GM12872 (cell line): ENCODE data around the gene EXOC8.

Experiments
- TF ChIP-seq, protein P1 (sequence below): IDR thresholded peaks from 3 replicates; pipeline ENCODE4 v1.5.1; 2011; ENCODE audit warnings: low read depth, mild to moderate bottlenecking, low read length, moderate library complexity; ENCODE audit not compliant: insufficient read depth

Gene EXOC8

DNA sequence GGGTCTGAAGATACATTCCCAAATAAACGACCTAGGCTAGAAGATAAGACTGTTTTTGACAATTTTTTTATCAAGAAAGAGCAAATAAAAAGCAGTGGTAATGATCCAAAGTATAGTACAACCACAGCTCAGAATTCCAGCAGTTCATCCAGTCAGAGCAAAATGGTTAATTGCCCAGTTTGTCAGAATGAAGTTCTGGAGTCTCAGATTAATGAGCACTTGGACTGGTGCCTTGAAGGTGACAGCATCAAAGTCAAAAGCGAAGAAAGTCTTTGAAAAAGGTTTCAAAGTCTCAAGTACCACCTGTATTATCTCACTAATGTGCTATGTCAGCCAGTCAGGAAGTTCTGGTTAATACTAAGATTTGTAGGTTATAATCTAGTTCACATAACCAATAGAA lies 15.4 kb upstream of the EXOC8 start:
- TF ChIP-seq, protein P1, sequence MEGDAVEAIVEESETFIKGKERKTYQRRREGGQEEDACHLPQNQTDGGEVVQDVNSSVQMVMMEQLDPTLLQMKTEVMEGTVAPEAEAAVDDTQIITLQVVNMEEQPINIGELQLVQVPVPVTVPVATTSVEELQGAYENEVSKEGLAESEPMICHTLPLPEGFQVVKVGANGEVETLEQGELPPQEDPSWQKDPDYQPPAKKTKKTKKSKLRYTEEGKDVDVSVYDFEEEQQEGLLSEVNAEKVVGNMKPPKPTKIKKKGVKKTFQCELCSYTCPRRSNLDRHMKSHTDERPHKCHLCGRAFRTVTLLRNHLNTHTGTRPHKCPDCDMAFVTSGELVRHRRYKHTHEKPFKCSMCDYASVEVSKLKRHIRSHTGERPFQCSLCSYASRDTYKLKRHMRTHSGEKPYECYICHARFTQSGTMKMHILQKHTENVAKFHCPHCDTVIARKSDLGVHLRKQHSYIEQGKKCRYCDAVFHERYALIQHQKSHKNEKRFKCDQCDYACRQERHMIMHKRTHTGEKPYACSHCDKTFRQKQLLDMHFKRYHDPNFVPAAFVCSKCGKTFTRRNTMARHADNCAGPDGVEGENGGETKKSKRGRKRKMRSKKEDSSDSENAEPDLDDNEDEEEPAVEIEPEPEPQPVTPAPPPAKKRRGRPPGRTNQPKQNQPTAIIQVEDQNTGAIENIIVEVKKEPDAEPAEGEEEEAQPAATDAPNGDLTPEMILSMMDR = no peak

DNA sequence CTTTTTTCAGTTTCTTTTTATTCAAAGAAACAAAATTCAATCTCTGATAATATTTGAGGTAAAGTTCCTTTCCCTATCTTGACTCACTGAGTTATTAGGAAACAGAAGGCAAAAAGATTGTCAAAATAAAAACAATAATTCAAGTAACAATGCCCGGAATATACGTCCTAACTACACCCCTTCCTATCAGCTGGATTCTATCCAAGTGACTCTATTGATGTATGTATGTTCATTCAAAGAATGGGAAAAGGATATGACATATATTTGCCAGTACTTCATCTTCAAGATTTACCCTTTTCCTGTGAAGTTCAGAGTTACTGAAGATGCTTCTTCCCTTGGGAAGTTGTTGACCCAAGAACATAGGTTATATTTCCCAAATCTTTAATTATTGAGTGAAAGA lies 14.2 kb upstream of the EXOC8 start:
- TF ChIP-seq, protein P1 = no peak

DNA sequence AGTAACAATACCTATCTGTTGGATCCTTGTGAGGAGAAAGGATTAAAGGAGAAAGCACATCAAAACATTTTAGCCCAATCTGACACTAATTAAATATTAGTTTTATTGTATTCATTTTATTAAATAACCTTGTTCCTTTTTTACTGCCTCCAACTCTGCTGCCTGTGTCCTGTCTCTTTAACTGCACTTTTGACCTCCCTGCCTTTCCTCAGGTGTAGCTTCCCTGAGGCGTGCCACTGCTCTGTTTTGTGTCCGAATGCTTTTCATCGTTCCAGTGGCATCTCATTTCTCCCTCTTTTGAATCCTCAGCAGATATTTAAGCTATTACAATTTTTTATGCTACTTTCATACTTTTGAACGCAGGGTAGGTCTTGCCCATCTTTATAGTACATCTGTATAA lies 10.8 kb upstream of the EXOC8 start:
- TF ChIP-seq, protein P1 = no peak

DNA sequence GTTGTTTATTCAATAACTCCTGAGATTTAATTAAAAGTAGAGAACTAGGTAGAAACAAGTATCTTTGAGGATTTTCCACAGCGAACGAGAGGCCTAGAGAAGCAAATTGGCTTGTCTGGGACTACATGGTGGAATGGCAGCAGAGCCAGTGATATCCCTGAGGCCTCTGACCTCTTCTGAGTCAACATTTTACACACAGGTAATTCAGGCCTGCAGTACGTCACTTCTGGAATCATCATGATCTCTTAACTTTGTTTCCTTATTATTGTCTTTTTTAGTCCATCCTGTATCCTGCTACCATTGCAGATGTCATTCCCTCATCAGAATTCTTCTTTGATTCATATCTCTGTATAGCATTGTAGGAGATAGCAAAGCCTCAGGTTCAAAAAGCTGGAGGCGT lies 10.3 kb upstream of the EXOC8 start:
- TF ChIP-seq, protein P1 = no peak

DNA sequence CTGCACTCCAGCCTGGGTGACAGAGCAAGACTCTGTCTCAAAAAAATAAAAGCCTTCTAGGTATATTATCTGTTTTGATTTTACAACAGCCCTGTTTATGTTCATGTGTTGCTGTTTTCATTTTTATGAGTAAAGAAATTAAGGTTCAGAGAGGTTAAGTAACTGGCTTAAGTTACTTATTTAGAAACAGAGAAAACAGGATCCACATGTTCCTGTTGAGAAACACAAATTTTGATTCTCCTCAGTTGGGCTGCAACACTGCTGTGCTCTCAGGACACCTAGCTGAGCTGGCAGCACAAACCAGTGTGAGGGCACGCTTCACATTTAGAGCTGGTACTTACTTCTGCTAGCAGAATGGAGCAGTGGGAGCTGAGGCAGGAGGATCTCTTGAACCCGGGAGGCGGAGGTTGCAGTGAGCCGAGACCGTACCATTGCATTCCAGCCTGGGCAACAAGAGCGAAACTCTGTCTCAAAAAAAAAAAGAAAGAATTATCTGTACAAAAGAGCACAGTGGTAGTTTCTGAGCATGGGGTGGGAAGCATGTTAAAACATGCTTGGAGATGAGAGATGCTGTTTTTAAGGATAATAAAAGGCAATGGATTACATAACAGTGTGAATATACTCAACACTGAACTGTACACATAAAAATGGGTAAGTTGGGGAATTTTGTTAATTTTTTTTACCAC lies 2.8 kb upstream of the EXOC8 start:
- TF ChIP-seq, protein P1 = no peak

DNA sequence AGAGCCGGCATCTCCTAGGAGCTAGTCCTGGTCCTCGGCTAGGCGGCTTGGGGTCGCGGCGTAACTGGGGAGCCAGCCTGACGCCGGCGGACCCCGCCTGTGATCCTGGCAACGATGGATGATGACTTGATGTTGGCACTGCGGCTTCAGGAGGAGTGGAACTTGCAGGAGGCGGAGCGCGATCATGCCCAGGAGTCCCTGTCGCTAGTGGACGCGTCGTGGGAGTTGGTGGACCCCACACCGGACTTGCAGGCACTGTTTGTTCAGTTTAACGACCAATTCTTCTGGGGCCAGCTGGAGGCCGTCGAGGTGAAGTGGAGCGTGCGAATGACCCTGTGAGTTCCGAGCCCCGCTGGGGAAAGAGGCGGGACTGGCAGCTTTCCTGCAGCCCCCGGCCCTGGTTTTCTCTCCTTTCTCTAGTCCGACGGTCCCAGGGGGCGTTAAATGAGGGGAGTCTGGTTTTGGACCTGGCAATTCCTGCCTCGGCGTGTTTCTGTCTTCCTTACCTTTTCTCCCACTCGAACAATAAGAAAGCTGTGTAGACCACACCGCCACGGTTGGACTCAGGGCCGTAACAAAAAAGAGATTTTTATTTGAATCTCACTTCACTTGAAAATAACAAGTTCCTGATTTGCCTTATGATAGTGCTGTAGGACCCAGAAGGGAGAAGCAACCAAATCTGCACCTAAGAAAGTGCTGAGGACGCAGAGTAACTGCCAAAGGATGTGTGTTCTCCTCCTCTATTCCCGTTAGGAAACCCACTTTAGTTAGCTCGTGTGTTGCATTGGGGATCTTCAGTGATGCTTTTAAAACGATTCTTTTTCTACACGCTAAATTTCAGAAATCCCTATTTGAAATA lies 847 bp upstream of the EXOC8 start, which contains the start of gene SPRTN:
Gene SPRTN (plus strand): TSS at position 24 of the 859 bp plus-strand sequence. CDS start 91 bp downstream, at position 115.
- TF ChIP-seq, protein P1 = no peak

DNA sequence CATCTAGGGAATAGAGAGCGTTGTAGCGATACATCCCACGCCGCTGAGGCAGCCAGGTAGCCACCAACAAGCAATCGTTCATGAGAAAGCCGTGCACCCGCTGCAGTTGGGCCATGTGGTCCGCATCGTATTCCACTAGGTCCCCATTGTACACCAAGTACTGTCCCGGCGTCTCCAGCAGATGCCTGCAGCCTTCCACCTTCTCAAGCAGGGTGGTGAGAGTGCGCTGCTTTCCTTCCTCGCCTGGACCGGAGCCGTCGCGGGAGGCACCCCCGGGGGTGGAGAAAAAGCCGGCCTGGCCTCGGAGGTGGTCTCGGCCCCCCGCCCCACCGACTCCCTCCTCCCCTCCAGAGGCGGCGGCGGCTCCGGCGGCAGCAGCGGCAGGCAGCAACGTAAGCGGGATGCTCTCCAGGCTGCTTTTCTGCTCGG lies 595 bp downstream of the EXOC8 start:
- TF ChIP-seq, protein P1 = no peak
